GM11168 (cell line): ENCODE measurements around the gene SHISA9.

Experiments
- in situ Hi-C: fragments of 300-500 bp; cut with MboI; formaldehyde crosslinking; loops from one replicate; pipeline ENCODE4 v1.12.0; 2022; ENCODE audit warnings: low sequenced_read_pairs; ENCODE audit not compliant: unreplicated experiment

Gene SHISA9

GRCh38 chr16:13060932-13061331, 159.5 kb downstream of the SHISA9 start:
- in situ Hi-C loops = no loop called here

GRCh38 chr16:13061691-13062090, 160.3 kb downstream of the SHISA9 start:
- in situ Hi-C loops = no loop called here

- in situ Hi-C loops = no loop called here
Measured at GRCh38 chr16:13062219-13062618, 160.8 kb downstream of the SHISA9 start.

GRCh38 chr16:13063457-13063856, 162.1 kb downstream of the SHISA9 start:
- in situ Hi-C loops = no loop called here

- in situ Hi-C loops = no loop called here
Measured at GRCh38 chr16:13064821-13065220, 163.4 kb downstream of the SHISA9 start.

- in situ Hi-C loops = no loop called here
Measured at GRCh38 chr16:13067648-13068047, 166.2 kb downstream of the SHISA9 start.

- in situ Hi-C loops = no loop called here
Measured at GRCh38 chr16:13068912-13069583, 167.7 kb downstream of the SHISA9 start.

GRCh38 chr16:13070268-13070667, 168.9 kb downstream of the SHISA9 start:
- in situ Hi-C loops = no loop called here

GRCh38 chr16:13076878-13077277, 175.5 kb downstream of the SHISA9 start:
- in situ Hi-C loops = no loop called here

- in situ Hi-C loops = no loop called here
Measured at GRCh38 chr16:13077816-13078215, 176.4 kb downstream of the SHISA9 start.

- in situ Hi-C loops = no loop called here
Measured at GRCh38 chr16:13080531-13080930, 179.1 kb downstream of the SHISA9 start.

- in situ Hi-C loops = no loop called here
Measured at GRCh38 chr16:13081825-13082331, 180.5 kb downstream of the SHISA9 start.

- in situ Hi-C loops = no loop called here
Measured at GRCh38 chr16:13083681-13084080, 182.3 kb downstream of the SHISA9 start.

GRCh38 chr16:13084331-13084730, 182.9 kb downstream of the SHISA9 start:
- in situ Hi-C loops = no loop called here

GRCh38 chr16:13093661-13094060, 192.3 kb downstream of the SHISA9 start:
- in situ Hi-C loops = no loop called here

GRCh38 chr16:13095061-13095460, 193.7 kb downstream of the SHISA9 start:
- in situ Hi-C loops = no loop called here

- in situ Hi-C loops = no loop called here
Measured at GRCh38 chr16:13098536-13098935, 197.1 kb downstream of the SHISA9 start.

- in situ Hi-C loops = no loop called here
Measured at GRCh38 chr16:13099822-13100221, 198.4 kb downstream of the SHISA9 start.

- in situ Hi-C loops = no loop called here
Measured at GRCh38 chr16:13100970-13101369, 199.6 kb downstream of the SHISA9 start.

GRCh38 chr16:13101828-13102227, 200.4 kb downstream of the SHISA9 start:
- in situ Hi-C loops = no loop called here

GRCh38 chr16:13102401-13102800, 201.0 kb downstream of the SHISA9 start:
- in situ Hi-C loops = no loop called here

GRCh38 chr16:13103831-13104530, 202.6 kb downstream of the SHISA9 start:
- in situ Hi-C loops = no loop called here
